ENCODE measurements around the gene TIPARP.

The TIPARP gene

DNA sequence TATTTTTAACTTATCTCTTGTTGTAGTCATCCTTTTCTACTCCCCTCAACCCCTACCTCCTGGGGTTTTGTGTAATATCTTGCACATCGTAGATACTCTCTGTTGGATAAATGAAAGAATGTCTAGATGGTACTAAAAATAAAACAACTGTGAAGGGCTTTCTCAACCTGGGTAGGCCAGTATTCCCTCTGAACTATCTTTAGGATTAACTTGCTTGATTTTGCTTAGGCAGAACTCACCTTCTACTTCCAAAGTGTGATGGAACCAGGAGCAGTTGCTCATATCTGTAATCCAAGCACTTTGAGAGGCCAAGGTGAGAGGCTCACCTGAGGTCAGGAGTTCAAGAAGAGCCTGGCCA, 32.8 kb upstream of the TIPARP start:
- no peak for TF ChIP-seq POLR2AphosphoS5 (IDR thresholded peaks at IDR 0.05; ENCODE audit: low read depth, low read length)
- no peak for TF ChIP-seq SIN3A (IDR thresholded peaks at IDR 0.05; ENCODE audit: borderline replicate concordance, insufficient read depth, low read length)
- TF ChIP-seq TAF1 (IDR thresholded peaks at IDR 0.05; ENCODE audit: borderline replicate concordance, insufficient read depth, low read length): no peak
- no peak for TF ChIP-seq FOXP2 (optimal IDR thresholded peaks at IDR 0.05; ENCODE audit: borderline replicate concordance, extremely low read depth, extremely low read length, insufficient read depth)
- TF ChIP-seq, protein P1, sequence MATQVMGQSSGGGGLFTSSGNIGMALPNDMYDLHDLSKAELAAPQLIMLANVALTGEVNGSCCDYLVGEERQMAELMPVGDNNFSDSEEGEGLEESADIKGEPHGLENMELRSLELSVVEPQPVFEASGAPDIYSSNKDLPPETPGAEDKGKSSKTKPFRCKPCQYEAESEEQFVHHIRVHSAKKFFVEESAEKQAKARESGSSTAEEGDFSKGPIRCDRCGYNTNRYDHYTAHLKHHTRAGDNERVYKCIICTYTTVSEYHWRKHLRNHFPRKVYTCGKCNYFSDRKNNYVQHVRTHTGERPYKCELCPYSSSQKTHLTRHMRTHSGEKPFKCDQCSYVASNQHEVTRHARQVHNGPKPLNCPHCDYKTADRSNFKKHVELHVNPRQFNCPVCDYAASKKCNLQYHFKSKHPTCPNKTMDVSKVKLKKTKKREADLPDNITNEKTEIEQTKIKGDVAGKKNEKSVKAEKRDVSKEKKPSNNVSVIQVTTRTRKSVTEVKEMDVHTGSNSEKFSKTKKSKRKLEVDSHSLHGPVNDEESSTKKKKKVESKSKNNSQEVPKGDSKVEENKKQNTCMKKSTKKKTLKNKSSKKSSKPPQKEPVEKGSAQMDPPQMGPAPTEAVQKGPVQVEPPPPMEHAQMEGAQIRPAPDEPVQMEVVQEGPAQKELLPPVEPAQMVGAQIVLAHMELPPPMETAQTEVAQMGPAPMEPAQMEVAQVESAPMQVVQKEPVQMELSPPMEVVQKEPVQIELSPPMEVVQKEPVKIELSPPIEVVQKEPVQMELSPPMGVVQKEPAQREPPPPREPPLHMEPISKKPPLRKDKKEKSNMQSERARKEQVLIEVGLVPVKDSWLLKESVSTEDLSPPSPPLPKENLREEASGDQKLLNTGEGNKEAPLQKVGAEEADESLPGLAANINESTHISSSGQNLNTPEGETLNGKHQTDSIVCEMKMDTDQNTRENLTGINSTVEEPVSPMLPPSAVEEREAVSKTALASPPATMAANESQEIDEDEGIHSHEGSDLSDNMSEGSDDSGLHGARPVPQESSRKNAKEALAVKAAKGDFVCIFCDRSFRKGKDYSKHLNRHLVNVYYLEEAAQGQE (IDR thresholded peaks at IDR 0.05; ENCODE audit: insufficient read depth in 1 of 2, low read depth in 2 of 2, low read length in 2 of 2): no peak

DNA sequence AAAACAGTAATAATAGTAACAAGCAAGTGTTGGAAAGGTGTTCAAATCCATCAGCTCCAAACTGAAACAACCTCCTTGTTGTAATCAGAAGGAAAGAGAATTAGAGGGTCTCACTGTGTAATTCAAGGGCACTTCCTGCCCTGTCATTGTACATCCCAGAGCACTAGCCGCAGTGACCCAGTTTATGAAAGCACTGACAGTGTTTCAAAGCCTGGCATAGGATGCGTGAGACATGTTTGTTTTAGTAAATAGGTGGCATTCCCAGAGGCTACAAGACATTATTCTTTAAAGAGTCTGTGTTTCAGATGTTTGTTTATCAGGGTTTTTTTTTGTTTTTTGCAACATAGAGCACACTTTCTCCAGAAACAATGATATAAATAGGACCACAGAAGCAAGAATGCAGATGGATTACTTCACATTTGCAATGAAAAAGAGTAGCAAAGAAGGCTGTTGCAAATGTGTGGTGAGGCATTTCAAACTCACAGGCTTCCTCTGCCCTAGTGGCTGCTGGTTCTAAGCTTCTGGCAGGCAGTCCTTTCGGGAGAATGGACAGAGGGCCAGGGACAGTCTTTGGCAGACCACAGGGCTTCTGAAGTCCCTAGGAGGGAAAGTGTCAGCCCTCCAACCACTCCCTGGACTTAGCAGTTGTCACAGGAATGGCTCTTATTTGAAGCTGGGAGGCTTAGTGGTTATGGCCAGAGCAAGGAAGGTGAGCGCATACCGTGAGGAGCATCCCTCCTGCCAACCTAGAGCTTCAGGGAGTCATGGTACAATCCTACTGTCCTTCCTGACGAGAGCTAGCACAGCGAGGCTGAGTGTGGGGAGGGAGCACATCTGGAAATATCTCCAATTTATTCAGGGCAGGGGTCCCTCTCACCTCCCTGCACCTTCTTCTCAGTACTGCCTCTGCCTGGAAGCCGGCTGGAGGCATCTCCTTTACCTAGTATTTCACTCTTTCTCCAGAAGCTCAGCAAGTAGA, 31.4 kb upstream of the TIPARP start:
- no peak for TF ChIP-seq FOXP2 (optimal IDR thresholded peaks at IDR 0.05; ENCODE audit: borderline replicate concordance, extremely low read depth, extremely low read length, insufficient read depth)
- TF ChIP-seq, protein P1 (IDR thresholded peaks at IDR 0.05; ENCODE audit: insufficient read depth in 1 of 2, low read depth in 2 of 2, low read length in 2 of 2): no peak
- no peak for TF ChIP-seq TAF1 (IDR thresholded peaks at IDR 0.05; ENCODE audit: borderline replicate concordance, insufficient read depth, low read length)
- no peak for TF ChIP-seq SIN3A (IDR thresholded peaks at IDR 0.05; ENCODE audit: borderline replicate concordance, insufficient read depth, low read length)
- no peak for TF ChIP-seq POLR2AphosphoS5 (IDR thresholded peaks at IDR 0.05; ENCODE audit: low read depth, low read length)

DNA sequence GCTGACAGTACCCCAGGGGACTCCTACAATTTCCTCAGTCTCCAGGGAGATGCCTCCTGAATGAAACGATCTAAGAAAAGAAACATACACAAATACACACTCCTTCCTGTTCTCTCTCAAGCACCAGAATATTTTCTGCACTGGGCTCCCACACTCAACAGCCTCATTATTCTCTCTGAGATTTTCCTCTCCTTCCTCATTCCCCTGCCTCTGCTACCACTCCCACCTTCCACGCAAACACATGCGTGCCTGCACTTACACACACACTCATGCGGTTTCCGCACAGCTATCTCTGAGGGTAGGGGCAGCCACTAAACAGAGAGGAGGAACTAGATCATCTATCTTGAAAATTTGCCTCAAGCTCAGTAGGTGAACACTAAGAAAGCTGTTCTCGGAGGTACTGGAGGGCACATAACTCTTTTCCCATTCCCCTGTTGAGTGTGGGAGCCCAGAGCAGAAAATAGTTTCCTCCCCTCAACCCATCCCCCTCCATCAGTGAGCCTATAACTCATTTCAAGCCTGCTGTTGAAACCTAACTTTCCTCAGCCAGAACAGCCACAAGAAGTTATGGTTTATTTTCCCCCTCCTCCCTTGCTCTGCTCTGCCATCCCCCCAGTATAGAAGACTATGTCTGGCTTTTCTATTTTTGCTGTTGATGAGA, 30.5 kb upstream of the TIPARP start:
- no peak for TF ChIP-seq POLR2AphosphoS5 (IDR thresholded peaks at IDR 0.05; ENCODE audit: low read depth, low read length)
- TF ChIP-seq, protein P1 (IDR thresholded peaks at IDR 0.05; ENCODE audit: insufficient read depth in 1 of 2, low read depth in 2 of 2, low read length in 2 of 2): no peak
- no peak for TF ChIP-seq SIN3A (IDR thresholded peaks at IDR 0.05; ENCODE audit: borderline replicate concordance, insufficient read depth, low read length)
- no peak for TF ChIP-seq TAF1 (IDR thresholded peaks at IDR 0.05; ENCODE audit: borderline replicate concordance, insufficient read depth, low read length)
- TF ChIP-seq FOXP2 (optimal IDR thresholded peaks at IDR 0.05; ENCODE audit: borderline replicate concordance, extremely low read depth, extremely low read length, insufficient read depth): no peak

GRCh38 chr3:156644958-156645357, 29.4 kb upstream of the TIPARP start:
- no peak for TF ChIP-seq SIN3A (IDR thresholded peaks at IDR 0.05; ENCODE audit: borderline replicate concordance, insufficient read depth, low read length)
- no peak for TF ChIP-seq FOXP2 (optimal IDR thresholded peaks at IDR 0.05; ENCODE audit: borderline replicate concordance, extremely low read depth, extremely low read length, insufficient read depth)
- TF ChIP-seq, protein P1 (IDR thresholded peaks at IDR 0.05; ENCODE audit: insufficient read depth in 1 of 2, low read depth in 2 of 2, low read length in 2 of 2): no peak
- TF ChIP-seq TAF1 (IDR thresholded peaks at IDR 0.05; ENCODE audit: borderline replicate concordance, insufficient read depth, low read length): no peak
- no peak for TF ChIP-seq POLR2AphosphoS5 (IDR thresholded peaks at IDR 0.05; ENCODE audit: low read depth, low read length)

Measured in PFSK-1 (cell line).